Measurements from ENCODE around the gene GKN2.

Gene GKN2

GRCh38 chr2:68995916-68996315 is 43.2 kb upstream of the GKN2 start:
- TF ChIP-seq POU6F1 (CRISPR knock-in tag; IDR thresholded peaks at IDR 0.05; ENCODE audit: borderline replicate concordance, low read depth) = no peak
- no peak for TF ChIP-seq ZNF70 (CRISPR knock-in tag; IDR thresholded peaks at IDR 0.05)
- TF ChIP-seq ZNF565 (CRISPR knock-in tag; conservative IDR thresholded peaks at IDR 0.05; ENCODE audit: low read depth) = no peak
- no peak for TF ChIP-seq TSHZ2 (CRISPR knock-in tag; IDR thresholded peaks at IDR 0.05)
- no peak for TF ChIP-seq ZNF8 (CRISPR knock-in tag; IDR thresholded peaks at IDR 0.05)
- TF ChIP-seq ISL1 (CRISPR knock-in tag; IDR thresholded peaks at IDR 0.05) = no peak
- TF ChIP-seq ESRRG (CRISPR knock-in tag; IDR thresholded peaks at IDR 0.05) = no peak
- TF ChIP-seq ARNTL (CRISPR knock-in tag; IDR thresholded peaks at IDR 0.05; ENCODE audit: borderline replicate concordance, low read depth) = no peak
- no peak for TF ChIP-seq CREB5 (CRISPR knock-in tag; IDR thresholded peaks at IDR 0.05; ENCODE audit: low read depth)
- no peak for TF ChIP-seq GLIS3 (CRISPR knock-in tag; IDR thresholded peaks at IDR 0.05)
- no peak for TF ChIP-seq ZFP30 (CRISPR knock-in tag; IDR thresholded peaks at IDR 0.05)
- TF ChIP-seq ZC3H10 (CRISPR knock-in tag; IDR thresholded peaks at IDR 0.05) = no peak
- no peak for TF ChIP-seq SNAI2 (CRISPR knock-in tag; IDR thresholded peaks at IDR 0.05)
- no peak for TF ChIP-seq RARB (CRISPR knock-in tag; IDR thresholded peaks at IDR 0.05)
- no peak for TF ChIP-seq TCF4 (CRISPR knock-in tag; IDR thresholded peaks at IDR 0.05; ENCODE audit: borderline replicate concordance)
- no peak for ATAC-seq

GRCh38 chr2:68994864-68995263 is 42.2 kb upstream of the GKN2 start:
- no peak for TF ChIP-seq PPARA (CRISPR knock-in tag; IDR thresholded peaks at IDR 0.05; ENCODE audit: borderline replicate concordance)
- no peak for TF ChIP-seq POU6F1 (CRISPR knock-in tag; IDR thresholded peaks at IDR 0.05; ENCODE audit: borderline replicate concordance, low read depth)
- TF ChIP-seq GLIS3 (CRISPR knock-in tag; IDR thresholded peaks at IDR 0.05) = no peak
- no peak for TF ChIP-seq TOX (CRISPR knock-in tag; IDR thresholded peaks at IDR 0.05; ENCODE audit: borderline replicate concordance)
- no peak for TF ChIP-seq ESRRG (CRISPR knock-in tag; IDR thresholded peaks at IDR 0.05)
- TF ChIP-seq CREB5 (CRISPR knock-in tag; IDR thresholded peaks at IDR 0.05; ENCODE audit: low read depth) = no peak
- TF ChIP-seq ZNF70 (CRISPR knock-in tag; IDR thresholded peaks at IDR 0.05) = no peak
- no peak for TF ChIP-seq ZNF565 (CRISPR knock-in tag; conservative IDR thresholded peaks at IDR 0.05; ENCODE audit: low read depth)
- TF ChIP-seq ARNTL (CRISPR knock-in tag; IDR thresholded peaks at IDR 0.05; ENCODE audit: borderline replicate concordance, low read depth) = no peak
- TF ChIP-seq OSR1 (CRISPR knock-in tag; IDR thresholded peaks at IDR 0.05) = no peak
- no peak for TF ChIP-seq RARB (CRISPR knock-in tag; IDR thresholded peaks at IDR 0.05)
- no peak for TF ChIP-seq ZC3H10 (CRISPR knock-in tag; IDR thresholded peaks at IDR 0.05)
- TF ChIP-seq CSRNP3 (CRISPR knock-in tag; IDR thresholded peaks at IDR 0.05) = no peak
- no peak for TF ChIP-seq BACH2 (CRISPR knock-in tag; IDR thresholded peaks at IDR 0.05; ENCODE audit: borderline replicate concordance)
- no peak for TF ChIP-seq ZFP3 (CRISPR knock-in tag; IDR thresholded peaks at IDR 0.05)
- ATAC-seq = no peak

All from SK-N-SH treated with all-trans-retinoic acid at 6 μM for 48 hours (cell line).